HK-2 (cell line): ENCODE data around the gene FAM170B.

Experiments used
- DNase-seq: peaks from one replicate; pipeline ENCODE4 v3.0.0-alpha.2; 2018; ENCODE audit not compliant: unreplicated experiment

Gene FAM170B

DNA sequence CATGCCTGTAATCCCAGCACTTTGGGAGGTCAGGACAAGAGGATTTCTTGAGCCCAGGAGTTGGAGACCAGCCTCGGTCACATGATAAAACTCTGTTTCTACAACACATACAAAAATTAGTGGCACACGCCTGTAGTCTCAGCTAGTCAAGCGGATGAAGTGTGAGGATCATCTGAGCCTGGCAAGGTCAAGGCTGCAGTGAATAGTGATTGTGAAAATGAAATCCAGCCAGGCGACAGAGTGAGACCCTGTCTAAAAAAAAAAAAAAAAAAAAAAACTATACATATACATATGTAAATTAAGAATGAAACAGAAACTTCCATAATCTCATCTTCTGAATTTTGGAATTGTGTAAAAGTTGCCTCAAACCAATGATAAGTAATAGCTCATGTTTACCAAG is 18.2 kb upstream of the FAM170B start:
- no peak for DNase-seq

DNA sequence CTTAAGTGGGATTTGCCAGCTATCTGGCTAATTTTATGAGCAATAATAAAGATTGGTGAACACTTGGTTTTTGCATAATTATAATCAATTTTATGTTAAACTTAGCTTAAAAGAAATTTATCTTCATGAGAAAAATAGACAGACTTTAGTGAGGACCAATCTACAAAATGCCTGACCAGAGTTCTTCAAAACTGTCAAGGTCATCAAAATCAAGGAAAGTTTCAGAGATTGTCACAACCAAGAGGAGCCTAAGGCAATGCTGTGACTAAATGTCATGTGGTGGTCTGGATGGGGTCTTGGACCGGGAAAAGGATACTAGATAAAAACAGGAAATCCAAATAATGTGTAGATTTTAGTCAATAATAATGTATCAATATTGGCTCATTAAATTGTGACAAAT is 17.7 kb upstream of the FAM170B start:
- no peak for DNase-seq

GRCh38 chr10:49151025-49151445 is 17.2 kb upstream of the FAM170B start:
- no peak for DNase-seq

DNA sequence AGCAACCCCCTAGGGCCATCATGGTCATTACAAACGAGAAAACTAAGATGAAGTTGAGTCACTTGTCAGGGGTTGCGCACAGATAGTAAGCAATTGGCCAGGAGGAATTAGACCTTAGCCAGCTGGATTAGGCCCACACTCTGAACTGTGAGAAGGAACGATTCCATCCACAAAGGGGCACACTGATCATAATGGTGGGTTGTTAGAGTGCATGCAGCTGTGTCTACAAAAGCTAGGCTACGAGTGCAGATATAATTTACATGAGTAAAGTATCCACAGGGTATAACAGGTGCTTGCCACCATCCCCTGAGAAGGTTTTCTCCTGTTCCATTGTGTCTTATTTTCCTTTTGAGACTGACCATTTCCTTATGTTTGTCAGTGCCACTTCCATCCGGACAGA is 16.6 kb upstream of the FAM170B start:
- DNase-seq: no peak

- no peak for DNase-seq
Observed at GRCh38 chr10:49149881-49150280, 16.1 kb upstream of the FAM170B start.

GRCh38 chr10:49144058-49144720 is 10.4 kb upstream of the FAM170B start:
- DNase-seq: no peak

DNA sequence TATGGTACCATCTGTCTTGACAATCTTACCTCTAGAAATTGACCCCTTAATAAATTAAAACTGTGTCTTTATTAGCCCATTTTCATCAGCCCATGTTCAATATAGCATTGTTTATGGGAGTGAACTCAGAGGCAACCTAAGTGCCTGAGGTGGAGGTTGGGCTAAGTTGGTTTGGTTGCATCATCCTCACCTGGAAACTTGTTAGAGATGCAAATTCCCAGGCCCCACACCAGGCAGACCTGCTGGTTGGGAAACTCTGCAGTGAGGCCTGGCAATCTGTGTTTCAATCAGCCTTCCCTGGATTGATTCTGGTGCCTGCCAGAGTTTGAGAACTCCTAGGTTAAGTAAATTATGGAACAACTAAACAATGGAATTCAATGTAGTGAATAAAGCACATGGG is 9.4 kb upstream of the FAM170B start:
- DNase-seq: no peak

- DNase-seq: no peak
Observed at GRCh38 chr10:49141541-49142332, 7.9 kb upstream of the FAM170B start.

- DNase-seq: no peak
Observed at GRCh38 chr10:49140304-49141177, 6.7 kb upstream of the FAM170B start.

DNA sequence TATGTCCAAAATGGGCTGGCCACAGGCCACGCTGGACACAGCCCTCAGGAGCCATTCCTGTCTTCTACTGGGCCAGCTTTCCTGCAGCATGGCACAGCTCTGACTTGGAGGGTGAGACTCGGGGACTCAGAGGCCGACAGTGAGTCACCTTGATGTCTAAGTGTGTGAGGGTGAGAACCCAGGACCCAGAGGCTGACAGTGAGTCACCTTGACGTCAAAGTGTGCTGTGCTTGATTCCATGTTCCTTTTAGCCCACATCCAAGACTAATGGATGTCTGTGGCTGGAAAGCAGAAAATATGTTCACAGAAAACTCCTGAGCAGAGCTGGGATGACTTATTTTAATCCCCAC is 6.0 kb upstream of the FAM170B start:
- DNase-seq: peak; percentile 87

DNA sequence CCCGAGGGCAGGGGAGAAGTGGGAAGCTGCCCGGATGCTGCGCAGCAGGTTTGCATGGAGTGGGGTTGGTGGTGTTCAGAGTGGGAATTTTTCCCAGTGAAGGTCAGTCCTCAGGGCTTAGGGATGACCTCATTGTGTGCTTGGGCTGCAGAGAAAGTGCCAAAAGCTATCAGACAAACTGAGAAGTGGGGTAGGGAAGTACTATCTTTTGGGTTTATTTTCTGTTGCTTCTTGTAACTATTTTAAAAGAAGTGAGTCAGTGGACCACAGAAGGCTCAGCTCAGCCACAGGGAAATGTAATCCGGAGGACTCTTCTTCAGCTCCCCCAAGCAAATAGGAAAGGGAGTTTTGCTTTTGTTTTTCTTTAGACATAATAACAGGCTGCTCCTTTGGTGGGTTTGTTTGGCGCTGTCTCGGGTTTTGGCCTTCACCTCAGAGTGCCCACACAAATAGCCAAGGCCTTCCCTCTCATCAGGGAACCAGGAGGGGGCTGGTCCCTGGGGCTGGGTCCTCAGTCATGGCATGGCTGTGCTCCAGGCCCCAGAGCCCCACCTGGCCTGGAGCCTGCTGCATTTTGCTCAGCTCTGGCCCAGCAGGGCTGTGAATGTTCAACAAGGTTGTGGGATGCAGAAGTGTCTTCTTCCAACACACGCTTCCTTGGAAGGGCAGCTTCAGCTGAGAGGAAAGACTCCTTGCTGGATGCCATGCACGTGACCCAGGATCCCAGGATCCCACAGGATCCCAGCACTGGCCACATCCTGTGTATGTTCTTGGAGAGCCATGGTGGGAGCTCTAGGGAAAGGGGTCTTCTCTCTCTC is 5.4 kb upstream of the FAM170B start:
- DNase-seq: peak; percentile 35

GRCh38 chr10:49138361-49138891 is 4.6 kb upstream of the FAM170B start:
- no peak for DNase-seq

DNA sequence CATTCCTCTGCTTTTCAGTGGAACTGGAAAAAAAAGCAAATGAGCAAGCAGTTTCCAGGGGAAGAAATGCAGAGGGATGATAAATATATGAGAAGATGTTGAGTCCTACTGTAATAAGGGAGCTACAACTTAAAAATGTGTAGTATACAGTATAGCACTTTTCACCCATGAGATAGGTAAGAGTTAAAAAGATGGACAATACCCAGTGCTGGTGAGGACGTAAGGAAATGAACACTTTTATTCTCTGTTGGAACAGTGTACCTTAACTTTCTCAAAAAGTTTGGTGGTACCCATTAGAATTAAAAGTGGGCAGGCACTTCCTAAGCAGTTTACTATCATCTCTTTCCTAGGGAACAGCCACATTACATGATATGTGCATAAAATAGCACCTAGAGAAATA is 2.7 kb upstream of the FAM170B start:
- no peak for DNase-seq

DNA sequence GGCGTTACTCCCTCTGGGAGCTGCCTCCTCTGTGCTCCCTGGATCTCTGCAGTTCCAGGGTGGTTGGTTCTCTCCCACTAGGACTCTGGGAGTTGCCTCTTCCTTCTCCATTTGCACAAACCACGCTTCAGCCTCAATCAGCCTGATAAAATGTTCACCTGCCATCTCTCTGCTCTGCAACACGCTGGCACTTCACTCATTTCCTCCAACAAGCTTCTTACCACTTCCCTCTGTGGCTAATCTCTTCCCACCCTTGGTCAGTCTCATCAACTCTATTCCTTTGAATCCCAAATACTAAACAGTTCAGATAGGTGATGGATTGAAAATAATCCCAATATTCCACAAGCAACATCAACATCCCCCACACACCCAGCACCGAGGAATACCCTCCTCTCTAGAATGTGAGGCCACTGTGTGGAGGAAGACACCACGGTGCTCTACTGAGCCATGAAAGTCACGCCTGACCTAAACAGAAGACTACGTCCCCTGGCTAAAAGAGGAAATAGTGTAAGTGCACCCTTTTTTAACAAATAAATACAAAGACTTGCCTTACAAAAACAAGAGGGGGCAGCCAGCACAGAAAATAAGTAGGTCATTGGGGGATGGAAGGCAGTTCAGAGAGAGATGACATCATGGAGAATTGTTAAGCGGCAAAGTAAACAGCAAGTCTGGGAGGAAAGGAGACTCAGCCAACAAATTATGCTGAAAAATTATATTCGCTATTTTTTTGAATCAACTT is 1.9 kb upstream of the FAM170B start:
- DNase-seq: no peak

- no peak for DNase-seq
Observed at GRCh38 chr10:49134327-49134726, 506 bp upstream of the FAM170B start.

GRCh38 chr10:49132362-49132737 is 1.5 kb downstream of the FAM170B start:
- no peak for DNase-seq

GRCh38 chr10:49131507-49132361 is 2.1 kb downstream of the FAM170B start:
- DNase-seq: no peak

- no peak for DNase-seq
Observed at GRCh38 chr10:49129376-49129775, 4.4 kb downstream of the FAM170B start.

DNA sequence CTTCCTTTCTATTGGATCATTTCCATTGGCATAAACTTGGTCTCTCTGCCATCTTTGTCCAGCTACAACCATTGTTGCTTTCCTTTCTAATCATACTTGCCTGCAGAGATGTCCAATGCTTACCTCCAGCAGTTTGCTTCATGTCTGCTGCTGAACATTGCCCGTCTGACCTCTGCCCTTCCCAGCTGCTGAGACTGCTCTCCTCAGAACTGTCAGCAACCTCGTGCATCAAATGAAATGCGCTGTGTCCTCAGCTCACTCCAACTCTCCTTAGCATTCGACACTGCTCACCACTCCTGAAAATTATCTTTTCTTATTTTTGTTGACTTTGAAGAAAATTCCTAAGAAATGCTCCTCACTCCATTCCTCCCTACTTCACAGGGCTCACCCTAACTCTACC is 5.0 kb downstream of the FAM170B start:
- DNase-seq: no peak
